Mononuclear cell (primary cell): Measurements from ENCODE around the gene NR4A1. TPM values are rescaled to one million over a fixed set of nuclear protein-coding genes. Genes with fewer than 3 reads are reported as not detected.

Experiments used
- H3K27me3 ChIP-seq: 2 replicates; pipeline ENCODE4 v1.6.0; 2011; ENCODE audit warnings: low read length, control low read depth; ENCODE audit not compliant: insufficient read depth
- H3K4me1 ChIP-seq: 2 replicates; pipeline ENCODE4 v1.5.1; 2011; ENCODE audit warnings: mild to moderate bottlenecking, low read length, control low read depth; ENCODE audit not compliant: insufficient read depth
- H3K4me3 ChIP-seq: 2 replicates; pipeline ENCODE4 v1.5.1; 2011; ENCODE audit warnings: mild to moderate bottlenecking, low read length, moderate library complexity
- H3K9me3 ChIP-seq: 2 replicates; pipeline ENCODE4 v1.5.1; 2011; ENCODE audit warnings: low read depth, mild to moderate bottlenecking, control low read depth, low read length
- total RNA-seq: library from RNA; depleted of rRNA; stranded (reverse); fragments of >200 nt; gene quantifications from one replicate; pipeline ENCODE4 v1.2.3, GENCODE V29; 2012

The NR4A1 gene
- total RNA-seq, 1 donor, result 126 TPM

GRCh38 chr12:52044292-52044983 lies 6.8 kb upstream of the NR4A1 start:
- no peaks in the 10 kb centered on the region for H3K27me3 ChIP-seq
- no peak overlapping the region for H3K4me3 ChIP-seq
- no peaks in the 10 kb centered on the region for H3K9me3 ChIP-seq
- H3K4me1 ChIP-seq, result peaks cover 32% of the 10 kb centered on the region

GRCh38 chr12:52045794-52046199 lies 5.4 kb upstream of the NR4A1 start:
- Histone ChIP-seq H3K4me1 (peaks cover 44% of the 10 kb centered on the region), H3K27me3 (no peaks in the 10 kb centered on the region), H3K9me3 (no peaks in the 10 kb centered on the region), H3K4me3 (no peak overlapping the region)

- no peaks in the 10 kb centered on the region for H3K9me3 ChIP-seq
- no peaks in the 10 kb centered on the region for H3K27me3 ChIP-seq
- no peak overlapping the region for H3K4me3 ChIP-seq
- peaks cover 46% of the 10 kb centered on the region for H3K4me1 ChIP-seq
These were observed 4.4 kb upstream of the NR4A1 start for GRCh38 chr12:52046859-52047258.

- no peaks in the 10 kb centered on the region for H3K27me3 ChIP-seq
- H3K9me3 ChIP-seq, result no peaks in the 10 kb centered on the region
- H3K4me1 ChIP-seq, result peaks cover 44% of the 10 kb centered on the region
- H3K4me3 ChIP-seq, result no peak overlapping the region
These were observed 2.0 kb upstream of the NR4A1 start for GRCh38 chr12:52049286-52049685.

GRCh38 chr12:52049688-52050087 lies 1.6 kb upstream of the NR4A1 start:
- Histone ChIP-seq H3K4me1 (peaks cover 44% of the 10 kb centered on the region), H3K4me3 (no peak overlapping the region), H3K27me3 (no peaks in the 10 kb centered on the region), H3K9me3 (no peaks in the 10 kb centered on the region)

GRCh38 chr12:52050116-52050757 lies 1.0 kb upstream of the NR4A1 start:
- Histone ChIP-seq H3K4me3 (peak overlapping the region; percentile 57), H3K9me3 (no peaks in the 10 kb centered on the region), H3K27me3 (no peaks in the 10 kb centered on the region), H3K4me1 (peaks cover 42% of the 10 kb centered on the region)

GRCh38 chr12:52052468-52053186 lies 1.4 kb downstream of the NR4A1 start:
- Histone ChIP-seq H3K9me3 (no peaks in the 10 kb centered on the region), H3K4me1 (peaks cover 30% of the 10 kb centered on the region), H3K4me3 (peak overlapping the region; percentile 49), H3K27me3 (no peaks in the 10 kb centered on the region)

- H3K9me3 ChIP-seq, result no peaks in the 10 kb centered on the region
These were observed 2.4 kb downstream of the NR4A1 start for GRCh38 chr12:52053536-52054209.

GRCh38 chr12:52054231-52054832 lies 3.1 kb downstream of the NR4A1 start:
- Histone ChIP-seq H3K4me1 (peaks cover 30% of the 10 kb centered on the region), H3K4me3 (no peak overlapping the region), H3K9me3 (no peaks in the 10 kb centered on the region), H3K27me3 (no peaks in the 10 kb centered on the region)

More at GRCh38 chr12:52053536-52054209, 2.4 kb downstream of the NR4A1 start:
- Histone ChIP-seq H3K4me3 (no peak overlapping the region), H3K4me1 (peaks cover 30% of the 10 kb centered on the region), H3K27me3 (no peaks in the 10 kb centered on the region)

- Histone ChIP-seq H3K27me3 (no peaks in the 10 kb centered on the region), H3K4me3 (no peak overlapping the region), H3K9me3 (no peaks in the 10 kb centered on the region), H3K4me1 (peaks cover 25% of the 10 kb centered on the region)
These were observed 3.8 kb downstream of the NR4A1 start for GRCh38 chr12:52054833-52055730.

- Histone ChIP-seq H3K4me3 (no peak overlapping the region), H3K27me3 (no peaks in the 10 kb centered on the region), H3K4me1 (peaks cover 17% of the 10 kb centered on the region), H3K9me3 (no peaks in the 10 kb centered on the region)
These were observed 4.8 kb downstream of the NR4A1 start for GRCh38 chr12:52055731-52056711.

- H3K4me3 ChIP-seq, result no peak overlapping the region
- no peaks in the 10 kb centered on the region for H3K27me3 ChIP-seq
These were observed 5.8 kb downstream of the NR4A1 start for GRCh38 chr12:52056801-52057637.

More at GRCh38 chr12:52056801-52057637, 5.8 kb downstream of the NR4A1 start:
- Histone ChIP-seq H3K4me1 (peaks cover 9% of the 10 kb centered on the region), H3K9me3 (no peaks in the 10 kb centered on the region)
